ELF-1 (cell line): ENCODE measurements around the gene CAST.
A peak's percentile ranks its signal among the peaks of the same experiment; 100 is the strongest.

Experiments used
- DNase-seq: peaks from one replicate; pipeline ENCODE4 v3.0.0-alpha.2; 2016; ENCODE audit warnings: low read depth, low spot score

The CAST gene

DNA sequence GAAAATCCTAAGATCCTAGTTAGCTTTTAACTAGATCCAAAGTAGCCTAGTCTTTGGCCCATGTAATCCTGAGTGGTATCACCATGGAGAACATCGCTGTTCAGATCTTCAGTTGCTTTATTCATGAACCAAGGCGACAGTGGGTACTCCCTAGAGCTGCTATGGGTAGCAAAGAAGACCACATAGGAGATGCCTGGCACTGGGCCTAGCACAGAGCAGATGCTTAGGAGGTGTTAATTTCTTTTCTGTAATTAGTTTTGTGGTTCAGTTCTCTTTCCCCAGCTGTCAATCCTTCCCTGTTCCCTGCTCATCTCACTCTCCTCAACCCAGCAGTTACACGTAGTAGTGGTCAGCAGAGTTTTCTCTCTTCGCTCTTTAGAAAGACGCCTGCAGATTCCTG is 9.3 kb downstream of the CAST start:
- DNase-seq, result no peak

GRCh38 chr5:96673127-96673526 is 11.0 kb downstream of the CAST start:
- no peak for DNase-seq

DNA sequence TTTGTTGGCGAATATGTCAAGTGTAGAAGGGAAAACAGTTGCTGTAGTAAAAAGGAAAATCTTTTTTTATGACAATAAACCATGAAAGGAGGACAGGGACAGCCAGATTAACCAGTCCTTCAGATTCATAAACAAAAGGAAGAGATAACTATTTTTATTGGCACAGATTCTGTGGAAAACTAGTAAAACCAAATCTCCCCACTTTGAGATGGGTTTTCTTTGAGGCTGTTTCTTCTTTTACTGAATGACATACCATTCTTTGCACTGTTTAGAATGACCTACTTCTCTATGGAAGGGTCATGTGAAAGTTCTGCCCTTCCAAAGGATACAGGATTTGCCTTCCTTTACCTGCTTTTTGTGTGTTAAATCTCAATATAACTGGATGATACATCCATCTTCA is 13.7 kb downstream of the CAST start:
- DNase-seq, result no peak

DNA sequence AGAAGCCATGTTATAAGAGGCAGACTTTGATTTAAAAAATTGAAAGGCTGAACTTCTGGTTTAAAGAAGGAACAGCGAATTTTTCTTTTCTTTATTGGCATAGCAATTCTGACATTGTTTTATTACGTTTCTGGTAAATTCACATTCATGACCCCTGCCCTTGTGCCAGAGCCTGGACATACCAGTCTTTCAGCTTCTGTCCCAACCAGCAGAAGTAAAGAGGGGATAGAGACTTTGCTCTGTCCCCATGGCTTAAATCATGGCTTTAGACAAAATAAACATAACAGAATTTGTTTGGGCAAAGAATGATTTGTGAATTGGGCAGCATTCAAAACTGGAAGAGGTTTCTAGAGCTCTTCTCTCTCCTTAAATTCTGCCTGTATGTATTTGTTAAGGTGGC is 15.3 kb downstream of the CAST start:
- no peak for DNase-seq

DNA sequence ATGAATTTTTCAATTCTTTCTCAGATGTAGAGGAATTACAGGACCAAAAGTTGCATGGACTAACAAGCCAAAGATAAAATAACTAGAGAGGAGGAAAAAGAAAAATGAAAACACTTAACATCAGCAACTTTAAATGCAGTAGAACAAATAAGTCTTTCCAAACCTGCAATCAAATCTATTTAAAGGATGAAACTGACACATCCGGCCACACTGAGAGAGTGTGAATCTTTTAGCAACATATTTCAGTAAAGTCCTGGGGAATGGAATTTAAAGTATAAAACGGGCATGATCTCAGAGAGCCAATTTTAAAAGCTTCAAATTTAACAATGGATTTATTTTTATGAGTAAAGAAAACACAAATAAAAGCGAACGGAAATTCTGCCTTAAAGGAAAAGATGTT is 17.1 kb downstream of the CAST start:
- no peak for DNase-seq

DNA sequence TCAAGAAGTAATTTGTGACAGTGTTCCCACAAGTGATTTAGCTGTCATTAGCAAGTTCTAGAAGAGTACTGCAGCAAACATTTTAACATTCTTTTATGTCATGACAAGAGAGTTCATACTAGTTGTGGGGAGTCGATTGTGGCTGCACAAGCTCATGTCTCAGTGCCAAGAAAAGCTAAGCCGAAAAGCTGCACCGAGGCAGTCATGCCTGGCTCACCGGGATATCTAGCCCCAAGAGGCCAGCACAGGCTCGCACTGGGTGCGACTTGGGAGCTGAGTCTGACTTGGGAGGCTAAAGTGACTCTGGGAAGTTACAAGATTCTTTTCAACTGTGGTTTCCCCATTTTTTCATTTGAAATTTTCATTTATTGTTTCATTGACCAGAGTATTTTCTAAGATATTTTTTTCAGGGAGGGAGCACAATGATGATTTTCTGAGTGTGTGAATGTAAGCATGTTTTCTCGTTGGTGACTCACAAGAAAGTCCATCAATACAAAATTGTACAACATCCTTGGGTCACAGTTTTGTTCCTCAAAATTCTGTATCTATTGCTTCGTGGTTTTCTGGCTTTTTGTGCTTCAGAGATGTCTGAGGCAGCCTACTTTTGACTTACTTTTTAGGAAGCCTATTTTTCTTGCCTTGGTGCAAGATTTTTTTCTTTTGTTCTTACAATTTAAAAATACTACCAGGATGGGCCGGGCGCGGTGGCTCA is 18.7 kb downstream of the CAST start:
- DNase-seq, result no peak

DNA sequence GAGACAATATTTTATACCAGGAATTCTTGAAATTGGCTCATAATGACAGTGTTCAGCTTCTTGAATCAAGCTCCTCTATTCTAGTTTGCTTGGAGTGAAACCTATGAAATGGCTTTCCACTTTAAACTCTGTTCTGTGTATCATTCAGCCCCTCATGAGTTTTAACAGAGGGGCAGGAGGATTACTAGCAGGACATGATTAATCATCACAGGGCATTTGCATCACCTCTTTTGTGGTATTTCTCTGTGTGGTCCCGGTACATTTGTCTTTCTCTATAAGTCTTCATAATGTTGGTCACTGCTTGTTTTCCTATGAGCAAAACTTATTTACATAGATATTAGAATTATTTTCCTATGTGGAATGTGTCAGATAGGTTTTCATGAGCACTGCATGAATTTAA is 21.2 kb downstream of the CAST start:
- DNase-seq, result no peak

GRCh38 chr5:96683810-96684209 is 21.6 kb downstream of the CAST start:
- DNase-seq, result no peak

- DNase-seq, result no peak
These were observed 24.9 kb downstream of the CAST start for GRCh38 chr5:96687080-96687479.

DNA sequence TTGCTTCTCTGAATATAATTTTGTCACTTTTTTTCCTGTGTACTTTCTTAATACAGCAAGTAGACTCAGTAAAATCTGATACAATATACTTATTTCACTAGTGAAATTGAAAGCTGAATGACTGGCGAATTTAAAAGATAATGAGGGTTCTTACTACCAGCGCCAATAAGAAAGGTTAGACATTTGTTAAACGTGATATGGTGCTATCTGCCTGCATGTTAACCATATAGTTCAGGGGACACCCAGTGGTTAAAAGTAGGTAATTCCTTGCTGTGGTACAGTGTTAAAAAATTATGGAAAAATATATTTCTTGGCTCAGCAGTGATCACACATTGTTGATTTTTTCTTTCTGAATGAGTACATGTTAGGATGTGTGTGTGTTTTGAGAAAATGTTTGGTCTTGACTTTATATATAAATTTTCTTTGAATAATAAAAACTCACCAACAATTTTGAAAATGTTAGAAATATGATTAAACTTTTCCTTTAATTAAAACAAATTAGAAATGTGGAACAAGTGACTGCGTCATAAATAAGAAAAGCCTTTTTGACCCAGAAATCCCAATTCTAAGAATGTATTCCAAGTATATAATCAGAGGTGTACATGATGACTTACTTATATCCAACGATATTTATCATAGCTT is 25.8 kb downstream of the CAST start:
- no peak for DNase-seq

- DNase-seq, result no peak
These were observed 28.7 kb downstream of the CAST start for GRCh38 chr5:96690861-96691260.

GRCh38 chr5:96691503-96692303 is 29.5 kb downstream of the CAST start:
- DNase-seq, result no peak

- no peak for DNase-seq
These were observed 30.3 kb downstream of the CAST start for GRCh38 chr5:96692441-96692840.

DNA sequence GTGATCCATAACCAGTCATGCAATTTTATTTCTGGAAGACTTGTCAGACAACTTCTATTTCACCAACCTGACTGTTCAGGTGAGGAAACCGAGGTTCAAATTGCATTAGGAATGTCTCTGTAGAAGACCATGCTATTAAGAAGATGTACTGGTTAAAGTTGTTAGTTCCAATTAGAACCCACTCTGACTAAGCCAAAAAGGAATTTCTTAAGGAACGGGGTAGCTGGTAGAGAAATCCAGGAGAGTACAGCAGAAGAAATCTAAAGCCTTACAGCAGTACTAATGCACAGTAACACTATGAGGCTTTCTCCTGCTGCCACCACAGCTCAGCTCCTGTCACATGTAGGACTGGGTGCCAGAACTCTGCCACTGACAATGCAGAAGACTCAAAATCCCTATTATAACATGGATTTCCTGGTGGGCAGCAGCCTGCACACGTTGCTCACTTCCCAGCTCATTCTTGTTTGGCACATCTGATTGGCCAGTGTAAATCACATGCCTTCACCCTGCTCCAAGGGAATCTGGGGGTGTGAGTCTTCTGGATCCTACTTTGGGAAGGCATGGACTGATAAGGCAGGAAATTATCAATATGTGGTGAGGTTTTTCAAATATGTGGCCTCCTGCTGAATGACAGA is 37.1 kb downstream of the CAST start:
- peak; percentile 17 for DNase-seq

DNA sequence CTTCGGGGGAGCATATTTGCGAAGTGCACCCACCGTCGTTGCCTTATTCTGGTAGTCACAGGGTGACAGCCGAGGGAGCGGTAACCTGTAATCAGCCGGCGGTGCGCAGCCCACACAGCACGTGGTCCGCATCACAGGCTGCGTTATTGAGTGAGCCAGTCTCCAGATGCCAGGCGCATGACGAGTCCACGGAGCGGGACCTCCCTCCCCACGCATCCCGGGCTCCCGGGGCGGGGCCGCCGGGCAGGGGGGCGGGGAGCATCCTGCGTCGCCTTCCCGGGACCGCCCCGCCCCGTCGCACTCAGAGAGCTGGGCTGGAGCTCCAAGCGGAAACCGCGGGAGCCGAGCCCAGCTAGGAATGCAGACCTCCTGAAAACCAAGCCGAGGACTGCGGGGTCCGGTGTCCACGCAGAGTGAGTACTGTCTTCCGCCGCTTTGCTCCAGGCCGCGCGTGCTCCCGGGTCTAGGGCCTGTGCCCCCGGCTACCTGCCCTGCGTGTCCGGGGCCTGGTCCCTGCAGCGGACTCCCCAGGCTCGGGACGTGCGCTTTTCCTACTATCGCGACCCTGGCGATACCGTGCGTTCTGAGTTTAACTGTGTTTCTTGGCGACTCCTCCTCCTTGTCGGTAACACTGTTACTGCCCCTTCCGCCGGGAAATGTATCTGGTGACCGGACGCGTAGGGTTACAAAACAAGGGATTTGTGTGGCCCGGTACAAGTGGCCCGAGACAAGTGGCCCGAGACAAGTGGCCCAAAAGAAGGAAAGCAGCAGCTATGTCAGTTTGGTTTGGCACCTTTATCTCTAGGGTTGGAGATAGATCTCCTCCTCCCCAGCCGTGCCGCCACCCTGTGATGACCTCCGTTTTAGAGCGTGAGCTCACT is 40.6 kb downstream of the CAST start:
- peak; percentile 87 for DNase-seq

GRCh38 chr5:96703384-96703920 is 41.3 kb downstream of the CAST start:
- no peak for DNase-seq

DNA sequence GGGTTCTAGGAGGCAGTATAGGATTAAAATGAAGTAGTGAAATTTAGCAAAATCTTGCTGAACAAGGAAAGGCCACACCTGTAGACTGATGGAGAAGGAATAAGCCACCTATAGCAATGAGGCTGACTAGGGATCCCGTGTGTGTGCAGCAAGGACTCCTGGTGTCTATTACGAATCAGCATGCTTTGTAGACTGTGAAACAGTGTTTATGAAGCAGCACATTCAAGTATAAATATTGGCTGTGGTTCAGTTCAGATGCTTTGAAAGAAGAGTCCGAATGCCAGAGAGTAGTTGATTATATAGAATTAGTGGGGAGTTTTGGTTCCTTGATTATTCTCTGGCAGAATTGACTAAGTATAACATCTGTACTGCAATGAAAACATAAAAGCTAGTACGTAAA is 41.8 kb downstream of the CAST start:
- DNase-seq, result no peak

- DNase-seq, result no peak
These were observed 44.4 kb downstream of the CAST start for GRCh38 chr5:96706433-96707111.

DNA sequence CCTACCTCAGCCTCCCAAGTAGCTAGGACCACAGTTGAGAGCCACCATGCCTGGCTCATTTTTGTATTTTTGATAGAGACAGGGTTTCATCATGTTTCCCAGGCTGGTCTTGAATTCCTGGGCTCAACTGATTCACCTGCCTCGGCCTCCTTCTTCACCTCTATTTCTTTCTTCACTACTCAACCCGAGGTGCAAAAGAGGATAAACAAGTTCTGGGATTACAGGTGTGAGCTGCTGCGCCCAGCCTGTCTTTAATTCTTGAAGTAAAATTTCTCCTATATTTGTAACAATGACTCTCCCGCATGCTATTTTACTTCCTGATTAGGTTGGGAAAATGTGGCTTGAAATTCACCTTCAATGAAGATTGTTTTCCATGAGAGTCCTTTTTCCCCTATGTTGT is 46.4 kb downstream of the CAST start:
- no peak for DNase-seq

DNA sequence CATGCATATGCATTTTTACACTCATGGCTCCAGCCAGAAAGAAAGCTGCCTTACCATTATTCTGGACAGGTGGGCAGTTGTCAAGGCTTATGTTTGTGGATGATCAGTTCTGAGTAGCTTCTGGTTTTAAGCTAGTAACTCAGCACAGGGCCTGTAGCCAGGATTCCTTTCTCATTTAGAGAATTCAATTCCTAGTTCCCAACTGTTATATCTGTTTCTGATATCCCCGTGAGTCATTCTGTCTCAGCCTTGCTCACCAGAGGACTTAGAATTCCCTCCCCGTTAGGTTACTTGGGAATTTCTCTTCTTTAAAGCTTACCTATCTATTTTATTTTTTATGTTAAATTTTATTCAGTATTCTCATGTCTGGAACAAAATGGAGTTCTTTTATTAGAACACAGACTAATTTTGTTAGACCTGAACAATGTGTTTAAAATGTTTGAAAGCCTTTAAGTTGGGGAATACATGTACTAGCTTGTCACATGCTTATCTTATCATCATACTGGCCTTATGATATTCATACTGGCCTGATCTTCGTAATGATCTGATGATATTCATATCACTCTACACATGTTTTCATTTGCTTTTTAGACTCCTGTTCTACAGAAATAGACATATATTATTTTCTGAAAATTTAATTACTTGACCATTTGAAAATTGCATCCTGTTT is 47.1 kb downstream of the CAST start:
- DNase-seq, result no peak
